ENCODE results near the gene HSD11B2.

GRCh38 chr16:67407788-67408452 is 23.0 kb upstream of the HSD11B2 start:
- TF ChIP-seq, protein P1, sequence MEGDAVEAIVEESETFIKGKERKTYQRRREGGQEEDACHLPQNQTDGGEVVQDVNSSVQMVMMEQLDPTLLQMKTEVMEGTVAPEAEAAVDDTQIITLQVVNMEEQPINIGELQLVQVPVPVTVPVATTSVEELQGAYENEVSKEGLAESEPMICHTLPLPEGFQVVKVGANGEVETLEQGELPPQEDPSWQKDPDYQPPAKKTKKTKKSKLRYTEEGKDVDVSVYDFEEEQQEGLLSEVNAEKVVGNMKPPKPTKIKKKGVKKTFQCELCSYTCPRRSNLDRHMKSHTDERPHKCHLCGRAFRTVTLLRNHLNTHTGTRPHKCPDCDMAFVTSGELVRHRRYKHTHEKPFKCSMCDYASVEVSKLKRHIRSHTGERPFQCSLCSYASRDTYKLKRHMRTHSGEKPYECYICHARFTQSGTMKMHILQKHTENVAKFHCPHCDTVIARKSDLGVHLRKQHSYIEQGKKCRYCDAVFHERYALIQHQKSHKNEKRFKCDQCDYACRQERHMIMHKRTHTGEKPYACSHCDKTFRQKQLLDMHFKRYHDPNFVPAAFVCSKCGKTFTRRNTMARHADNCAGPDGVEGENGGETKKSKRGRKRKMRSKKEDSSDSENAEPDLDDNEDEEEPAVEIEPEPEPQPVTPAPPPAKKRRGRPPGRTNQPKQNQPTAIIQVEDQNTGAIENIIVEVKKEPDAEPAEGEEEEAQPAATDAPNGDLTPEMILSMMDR (IDR thresholded peaks at IDR 0.05): no peak
- TF ChIP-seq POLR2A (IDR thresholded peaks at IDR 0.05) (no peak), EP300 (IDR thresholded peaks at IDR 0.05) (no peak)

Measured in tibial nerve (tissue), 4 donors.